ENCODE measurements around the gene NEO1.

DNA sequence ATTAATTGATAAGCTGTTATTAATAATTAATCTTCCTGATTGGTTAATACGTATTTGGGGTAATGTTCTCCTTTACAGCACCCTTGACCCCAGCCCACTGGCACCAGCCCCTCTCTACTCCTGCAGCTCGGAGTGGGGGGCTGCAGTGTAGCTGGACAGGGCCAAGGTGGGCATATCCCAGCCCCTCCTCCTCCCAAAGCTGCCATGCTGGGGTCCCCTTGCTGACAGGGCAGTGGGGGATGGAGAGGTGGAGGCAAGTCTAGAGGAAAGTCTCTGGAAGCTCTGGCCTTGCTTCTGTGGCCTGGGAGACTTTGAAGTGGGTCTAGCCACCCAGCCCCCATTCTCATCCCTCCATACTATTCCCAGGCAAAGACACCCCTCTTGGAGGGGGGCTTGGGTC is 280.7 kb downstream of the NEO1 start:
- TF ChIP-seq, protein P1, sequence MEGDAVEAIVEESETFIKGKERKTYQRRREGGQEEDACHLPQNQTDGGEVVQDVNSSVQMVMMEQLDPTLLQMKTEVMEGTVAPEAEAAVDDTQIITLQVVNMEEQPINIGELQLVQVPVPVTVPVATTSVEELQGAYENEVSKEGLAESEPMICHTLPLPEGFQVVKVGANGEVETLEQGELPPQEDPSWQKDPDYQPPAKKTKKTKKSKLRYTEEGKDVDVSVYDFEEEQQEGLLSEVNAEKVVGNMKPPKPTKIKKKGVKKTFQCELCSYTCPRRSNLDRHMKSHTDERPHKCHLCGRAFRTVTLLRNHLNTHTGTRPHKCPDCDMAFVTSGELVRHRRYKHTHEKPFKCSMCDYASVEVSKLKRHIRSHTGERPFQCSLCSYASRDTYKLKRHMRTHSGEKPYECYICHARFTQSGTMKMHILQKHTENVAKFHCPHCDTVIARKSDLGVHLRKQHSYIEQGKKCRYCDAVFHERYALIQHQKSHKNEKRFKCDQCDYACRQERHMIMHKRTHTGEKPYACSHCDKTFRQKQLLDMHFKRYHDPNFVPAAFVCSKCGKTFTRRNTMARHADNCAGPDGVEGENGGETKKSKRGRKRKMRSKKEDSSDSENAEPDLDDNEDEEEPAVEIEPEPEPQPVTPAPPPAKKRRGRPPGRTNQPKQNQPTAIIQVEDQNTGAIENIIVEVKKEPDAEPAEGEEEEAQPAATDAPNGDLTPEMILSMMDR (IDR thresholded peaks at IDR 0.05; ENCODE audit: insufficient read depth, low read depth, low read length) = no peak
- TF ChIP-seq EZH2 (IDR thresholded peaks at IDR 0.05; ENCODE audit: insufficient read depth, low read length) = no peak
